Lung (tissue), 12 donors: Measurements from ENCODE around the gene TFCP2L1. TPM values are rescaled to one million over a fixed set of nuclear protein-coding genes. Genes with fewer than 3 reads are reported as not detected.

Experiments used
- ATAC-seq: fragments of 200-7000 bp; cut with Tn5 transposase; one replicate; pipeline ENCODE4 v1.9.1; 2020; ENCODE audit warnings: moderate number of reproducible peaks; ENCODE audit not compliant: insufficient read depth, low FRiP score
- DNase-seq, 3 donors: peaks; one replicate each; pipeline ENCODE4 v3.0.0-alpha.2; 2013 to 2017
- H3K27ac ChIP-seq, 2 donors: one replicate each; pipeline ENCODE4 v1.5.1; 2013; ENCODE audit warnings: mild to moderate bottlenecking in 2 of 2, moderate library complexity in 2 of 2, control low read depth in 1 of 2, inconsistent platforms in 1 of 2, low read depth in 1 of 2, low read length in 1 of 2
- H3K27me3 ChIP-seq, 3 donors: one replicate each; pipeline ENCODE4 v1.5.1; 2013; ENCODE audit warnings: low read length in 2 of 3; ENCODE audit not compliant: control insufficient read depth in 3 of 3, insufficient read depth in 3 of 3
- H3K36me3 ChIP-seq, 4 donors: one replicate each; pipeline ENCODE4 v1.5.1; 2013; ENCODE audit warnings: low read length in 4 of 4, mild to moderate bottlenecking in 1 of 4, moderate library complexity in 1 of 4; ENCODE audit not compliant: control insufficient read depth in 4 of 4, insufficient read depth in 4 of 4
- H3K4me1 ChIP-seq, 5 donors: one replicate each; pipeline ENCODE4 v1.5.1; 2013; ENCODE audit warnings: low read length in 5 of 5, mild to moderate bottlenecking in 2 of 5, moderate library complexity in 1 of 5; ENCODE audit not compliant: control insufficient read depth in 5 of 5, insufficient read depth in 5 of 5
- H3K4me3 ChIP-seq: one replicate; pipeline ENCODE4 v1.5.1; 2013; ENCODE audit warnings: mild to moderate bottlenecking, control low read depth, moderate library complexity
- H3K9ac ChIP-seq, 2 donors: one replicate each; pipeline ENCODE4 v1.5.1; 2013; ENCODE audit warnings: low read length in 2 of 2, control low read depth in 1 of 2; ENCODE audit not compliant: insufficient read depth in 1 of 2
- H3K9me3 ChIP-seq, 4 donors: one replicate each; pipeline ENCODE4 v1.5.1; 2013; ENCODE audit warnings: low read length in 3 of 4, mild to moderate bottlenecking in 1 of 4, moderate library complexity in 1 of 4; ENCODE audit not compliant: control insufficient read depth in 4 of 4, insufficient read depth in 3 of 4
- WGBS, 2 donors: extraction: QIAGEN DNeasy Blood & Tissue Kit; methylation state at CpG; one replicate each; pipeline ENCODE4 v1.1.7; 2013; 5-methylcytosine and 5-hydroxymethylcytosine counted together
- polyA plus RNA-seq, 2 donors: library from polyadenylated mRNA; stranded (reverse); fragments of 200-250 nt; gene quantifications; one replicate each; pipeline ENCODE4 v1.2.1, GENCODE V29; 2013
- total RNA-seq, 2 donors: library from RNA; depleted of rRNA in 1 of 2; stranded (reverse); fragments of >200 nt in 1 of 2; gene quantifications; one replicate each; pipeline ENCODE4 v1.2.1, GENCODE V29; 2014 to 2021
- TF ChIP-seq, protein P1 (sequence below): IDR thresholded peaks from 2 replicates; pipeline ENCODE4 v1.5.1; 2012; ENCODE audit warnings: mild to moderate bottlenecking; ENCODE audit errors: control extremely low read depth, extremely low read depth
- donor health status: control.
- donor health status: control.
- donor health status: Bipolar disorder and iron deficiency.
- donor health status: healthy.
- donor health status: DM: yes; HTN: yes; CAD: no.

TFCP2L1 gene
- total and polyA plus RNA-seq, 4 donors: 2.8 to 36.1 (median 6.7) TPM

DNA sequence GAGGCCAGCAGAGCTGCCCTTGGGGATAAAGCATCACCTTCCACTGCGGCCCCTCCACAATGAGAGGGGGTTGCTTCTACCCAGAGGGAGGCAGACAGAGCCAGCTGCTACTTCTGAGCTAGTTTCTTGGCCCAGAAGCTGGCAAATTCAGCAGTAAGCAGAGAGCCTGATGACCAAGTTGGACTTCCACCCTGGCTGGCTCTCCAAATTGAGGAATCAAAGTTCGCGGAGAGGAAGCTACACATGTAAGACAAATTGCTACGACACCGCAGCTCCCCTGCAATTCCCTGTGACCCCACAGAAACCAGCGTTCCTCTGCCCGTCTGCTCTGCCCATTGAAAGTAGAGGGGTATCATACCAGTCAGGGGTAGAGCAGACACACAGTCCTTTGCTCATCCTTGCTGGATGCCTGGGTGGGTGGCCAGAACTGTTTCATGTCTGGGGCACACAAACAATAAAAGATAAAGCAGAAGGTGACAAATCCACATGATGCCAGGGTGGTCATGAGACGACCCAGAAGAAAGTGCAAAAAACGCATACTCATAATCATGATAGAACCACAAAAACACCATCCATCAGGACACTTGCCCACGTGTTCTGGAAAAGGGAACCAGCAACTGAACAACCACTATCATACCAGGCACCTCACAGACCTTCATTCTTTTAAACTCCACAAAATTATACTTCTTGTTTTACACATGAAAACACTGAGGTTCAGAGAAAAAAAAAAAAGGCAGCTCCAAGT is 5.4 kb downstream of the TFCP2L1 start:
- Histone ChIP-seq H3K4me3 (no peak overlapping the region), H3K27ac (no peak overlapping the region)
- 59 to 70% methylated on average over 10 of the region's 10 CpGs for WGBS, 2 donors

DNA sequence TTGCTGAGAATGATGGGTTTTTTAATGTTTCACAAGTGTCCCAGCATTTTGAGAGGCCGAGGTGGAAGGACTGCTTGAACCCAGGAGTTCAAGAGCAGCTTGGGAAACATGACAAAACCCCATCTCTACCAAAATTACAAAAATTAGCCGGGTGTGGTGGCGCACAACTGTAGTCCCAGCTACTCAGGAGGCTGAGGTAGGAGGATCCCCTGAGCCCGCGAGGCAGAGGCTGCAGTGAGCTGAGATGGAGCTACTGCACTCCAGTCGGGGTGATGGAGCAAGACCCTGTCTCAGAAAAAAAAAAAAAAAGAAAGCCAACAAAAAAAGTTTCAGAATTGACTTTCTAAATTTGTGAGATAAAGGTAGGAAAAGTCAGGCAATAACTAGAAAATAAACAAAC is 8.7 kb downstream of the TFCP2L1 start:
- H3K9me3 ChIP-seq: peaks cover 0 to 2% (median 0%) of the 10 kb centered on the region in 4 donors
- peaks cover 0 to 3% (median 0%) of the 10 kb centered on the region in 3 donors for H3K27me3 ChIP-seq
- ATAC-seq: no peak
- no peak overlapping the region for H3K4me3 ChIP-seq
- peaks cover 0 to 4% (median 0%) of the 10 kb centered on the region in 4 donors for H3K36me3 ChIP-seq
- no peak overlapping the region for H3K9ac ChIP-seq
- no peak overlapping the region for H3K27ac ChIP-seq
- H3K4me1 ChIP-seq: peaks cover 0 to 2% (median 0%) of the 10 kb centered on the region in 5 donors
- 94 to 97% methylated on average over 6 of the region's 6 CpGs for WGBS, 2 donors
- TF ChIP-seq, protein P1, sequence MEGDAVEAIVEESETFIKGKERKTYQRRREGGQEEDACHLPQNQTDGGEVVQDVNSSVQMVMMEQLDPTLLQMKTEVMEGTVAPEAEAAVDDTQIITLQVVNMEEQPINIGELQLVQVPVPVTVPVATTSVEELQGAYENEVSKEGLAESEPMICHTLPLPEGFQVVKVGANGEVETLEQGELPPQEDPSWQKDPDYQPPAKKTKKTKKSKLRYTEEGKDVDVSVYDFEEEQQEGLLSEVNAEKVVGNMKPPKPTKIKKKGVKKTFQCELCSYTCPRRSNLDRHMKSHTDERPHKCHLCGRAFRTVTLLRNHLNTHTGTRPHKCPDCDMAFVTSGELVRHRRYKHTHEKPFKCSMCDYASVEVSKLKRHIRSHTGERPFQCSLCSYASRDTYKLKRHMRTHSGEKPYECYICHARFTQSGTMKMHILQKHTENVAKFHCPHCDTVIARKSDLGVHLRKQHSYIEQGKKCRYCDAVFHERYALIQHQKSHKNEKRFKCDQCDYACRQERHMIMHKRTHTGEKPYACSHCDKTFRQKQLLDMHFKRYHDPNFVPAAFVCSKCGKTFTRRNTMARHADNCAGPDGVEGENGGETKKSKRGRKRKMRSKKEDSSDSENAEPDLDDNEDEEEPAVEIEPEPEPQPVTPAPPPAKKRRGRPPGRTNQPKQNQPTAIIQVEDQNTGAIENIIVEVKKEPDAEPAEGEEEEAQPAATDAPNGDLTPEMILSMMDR: no peak
- no peak for DNase-seq

More for the DNA sequence above, 5.4 kb downstream of the TFCP2L1 start:
- peaks cover 0 to 12% (median 0%) of the 10 kb centered on the region in 5 donors for H3K4me1 ChIP-seq
- ATAC-seq (no peak), DNase-seq (no peak)
- peaks cover 0 to 11% (median 11%) of the 10 kb centered on the region in 3 donors for H3K27me3 ChIP-seq
- TF ChIP-seq, protein P1: no peak
- no peak overlapping the region for H3K9ac ChIP-seq
- H3K9me3 ChIP-seq: peaks cover 0 to 2% (median 0%) of the 10 kb centered on the region in 4 donors
- H3K36me3 ChIP-seq: peaks cover 0 to 4% (median 0%) of the 10 kb centered on the region in 4 donors

DNA sequence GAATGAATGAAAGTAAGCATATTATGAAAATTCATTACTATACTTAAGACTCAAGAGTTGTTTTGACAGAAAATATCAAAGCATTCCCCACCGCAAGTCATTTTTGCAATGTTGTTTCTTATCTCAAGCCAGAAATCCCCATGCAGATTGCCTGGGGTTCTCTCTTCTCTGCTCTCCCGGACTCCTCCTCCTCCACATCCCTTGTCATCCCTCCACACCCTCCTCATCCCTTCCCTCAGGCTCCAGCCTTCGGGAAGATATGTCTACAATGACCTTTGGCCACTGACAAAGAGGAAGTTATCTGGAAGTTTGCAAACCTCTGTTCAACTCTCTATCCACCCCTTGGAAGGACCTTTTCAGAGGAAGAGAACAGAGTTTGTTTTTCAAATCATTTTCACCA is 11.9 kb downstream of the TFCP2L1 start:
- Histone ChIP-seq H3K27ac (no peak overlapping the region), H3K9ac (no peak overlapping the region), H3K4me3 (no peak overlapping the region), H3K9me3 (no peaks in the 10 kb centered on the region), H3K36me3 (peaks cover 0 to 2% (median 0%) of the 10 kb centered on the region in 4 donors), H3K27me3 (peaks cover 0 to 3% (median 0%) of the 10 kb centered on the region in 3 donors), H3K4me1 (peaks cover 0 to 2% (median 0%) of the 10 kb centered on the region in 5 donors)
- TF ChIP-seq, protein P1: no peak
- WGBS, 2 donors: 61 to 65% methylated on average over 3 of the region's 3 CpGs
- ATAC-seq (no peak), DNase-seq (no peak)
